Urinary bladder (tissue), 4 donors: ENCODE results near the gene EXOC4. TPM values are rescaled to one million over a fixed set of nuclear protein-coding genes. Genes with fewer than 3 reads are reported as not detected.

Experiments used
- DNase-seq: peaks from one replicate; pipeline ENCODE4 v3.0.0-alpha.2; 2015; ENCODE audit errors: extremely low spot score
- H3K27ac ChIP-seq: one replicate; pipeline ENCODE4 v1.5.1; 2013; ENCODE audit warnings: low read depth, mild to moderate bottlenecking, moderate library complexity
- H3K36me3 ChIP-seq: one replicate; pipeline ENCODE4 v1.6.1; 2013; ENCODE audit warnings: mild to moderate bottlenecking, moderate library complexity; ENCODE audit not compliant: insufficient read depth
- H3K4me1 ChIP-seq: one replicate; pipeline ENCODE4 v1.6.1; 2013; ENCODE audit warnings: mild to moderate bottlenecking, moderate library complexity; ENCODE audit not compliant: insufficient read depth
- H3K4me3 ChIP-seq: one replicate; pipeline ENCODE4 v1.5.1; 2013; ENCODE audit warnings: low read depth, low read length
- WGBS: extraction: QIAGEN DNeasy Blood & Tissue Kit; methylation state at CpG from one replicate; pipeline ENCODE4 v1.1.7; 2013; 5-methylcytosine and 5-hydroxymethylcytosine counted together
- polyA plus RNA-seq: library from polyadenylated mRNA; stranded (reverse); fragments of 200-250 nt; gene quantifications from one replicate; pipeline ENCODE4 v1.2.3, GENCODE V29; 2013
- total RNA-seq: library from RNA; depleted of rRNA; stranded (reverse); fragments of >200 nt; gene quantifications from one replicate; pipeline ENCODE4 v1.2.3, GENCODE V29; 2014
- donor health status: healthy with polysubstance abuse.
- donor health status: healthy.

EXOC4 gene
- total and polyA plus RNA-seq, 2 donors = 31.0 to 163 TPM

DNA sequence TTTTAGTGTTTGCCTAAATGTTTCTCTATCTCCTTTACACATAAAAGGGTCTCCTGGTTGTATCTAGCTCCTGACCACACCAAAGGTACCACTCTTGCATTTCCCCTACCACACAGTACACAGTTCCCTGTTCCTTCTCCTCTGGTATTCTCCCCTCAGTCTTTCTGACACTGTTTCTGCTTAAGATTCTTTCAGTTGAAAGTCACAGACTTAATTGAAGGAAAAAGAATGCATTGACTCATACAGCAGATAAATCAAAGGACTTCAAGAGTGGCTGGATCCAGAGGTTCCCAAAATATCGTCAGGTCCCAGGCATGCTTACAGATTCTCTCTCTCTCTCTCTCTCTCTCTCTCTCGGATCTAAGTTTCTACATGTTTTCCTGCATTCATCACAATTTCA is 688.6 kb downstream of the EXOC4 start:
- H3K4me1 ChIP-seq = no peaks in the 10 kb centered on the region
- H3K4me3 ChIP-seq = no peak overlapping the region
- WGBS = 68% methylated on average over 2 of the region's 2 CpGs
- H3K27ac ChIP-seq = no peak overlapping the region
- DNase-seq = no peak
- H3K36me3 ChIP-seq = no peaks in the 10 kb centered on the region

DNA sequence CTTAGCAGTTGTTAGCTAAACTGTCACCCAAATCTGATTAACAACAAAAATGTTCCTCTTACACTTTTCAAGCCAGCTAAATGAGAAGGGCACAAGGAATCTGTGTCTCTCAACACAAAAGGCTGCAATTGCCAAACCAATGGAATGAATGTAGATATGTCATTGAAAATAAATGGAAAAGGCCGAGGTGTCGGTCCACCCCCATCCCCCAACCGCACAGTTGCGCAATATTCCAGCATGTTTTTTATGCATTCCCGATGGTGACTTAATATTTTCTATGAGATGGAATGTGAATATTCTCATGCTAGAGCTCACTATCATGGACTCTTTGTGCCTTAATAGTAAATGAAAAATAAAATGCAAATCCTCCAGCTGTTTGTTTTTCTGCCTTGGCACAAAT is 692.6 kb downstream of the EXOC4 start:
- H3K27ac ChIP-seq = no peak overlapping the region

GRCh38 chr7:133947458-133948254 is 694.8 kb downstream of the EXOC4 start:
- no peak overlapping the region for H3K27ac ChIP-seq
- H3K4me1 ChIP-seq = no peaks in the 10 kb centered on the region
- no peaks in the 10 kb centered on the region for H3K36me3 ChIP-seq
- DNase-seq = no peak
- no peak overlapping the region for H3K4me3 ChIP-seq
- 86% methylated on average over 6 of the region's 6 CpGs for WGBS

More for the DNA sequence above, 692.6 kb downstream of the EXOC4 start:
- no peak for DNase-seq
- Histone ChIP-seq H3K36me3 (no peaks in the 10 kb centered on the region), H3K4me3 (no peak overlapping the region), H3K4me1 (no peaks in the 10 kb centered on the region)
- 82% methylated on average over 5 of the region's 5 CpGs for WGBS

GRCh38 chr7:133948588-133948987 is 695.7 kb downstream of the EXOC4 start:
- no peak for DNase-seq
- no peaks in the 10 kb centered on the region for H3K4me1 ChIP-seq
- H3K36me3 ChIP-seq = no peaks in the 10 kb centered on the region
- WGBS = 75% methylated on average over 6 of the region's 6 CpGs
- no peak overlapping the region for H3K4me3 ChIP-seq
- H3K27ac ChIP-seq = no peak overlapping the region

DNA sequence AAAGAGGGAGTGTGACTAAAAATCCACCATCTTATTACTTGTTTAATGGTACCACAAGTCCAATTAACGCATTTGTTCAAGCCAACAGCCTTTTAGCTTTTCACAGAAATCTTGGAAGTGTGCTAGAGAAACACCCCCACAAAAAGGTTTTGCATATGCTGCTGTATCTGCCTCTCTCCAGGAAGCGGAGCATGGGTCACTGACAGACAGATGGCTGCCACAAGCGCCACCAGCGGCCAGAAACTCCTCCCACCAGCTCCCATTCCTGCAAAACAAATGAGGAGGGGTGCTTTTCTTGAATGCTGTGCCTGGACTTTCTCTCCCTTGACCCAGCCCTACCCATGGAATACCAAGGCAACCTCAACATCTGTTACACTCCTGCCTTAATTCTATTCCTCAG is 698.0 kb downstream of the EXOC4 start:
- no peaks in the 10 kb centered on the region for H3K4me1 ChIP-seq
- H3K27ac ChIP-seq = no peak overlapping the region

GRCh38 chr7:133955208-133955607 is 702.3 kb downstream of the EXOC4 start:
- no peak for DNase-seq
- H3K4me1 ChIP-seq = no peaks in the 10 kb centered on the region
- H3K36me3 ChIP-seq = no peaks in the 10 kb centered on the region
- no peak overlapping the region for H3K4me3 ChIP-seq
- no peak overlapping the region for H3K27ac ChIP-seq
- WGBS = 97% methylated on average over 2 of the region's 2 CpGs

More for the DNA sequence above, 698.0 kb downstream of the EXOC4 start:
- no peak overlapping the region for H3K4me3 ChIP-seq
- H3K36me3 ChIP-seq = no peaks in the 10 kb centered on the region
- 91% methylated on average over 4 of the region's 4 CpGs for WGBS
- DNase-seq = no peak

- Histone ChIP-seq H3K36me3 (no peaks in the 10 kb centered on the region), H3K4me1 (no peaks in the 10 kb centered on the region), H3K27ac (no peak overlapping the region), H3K4me3 (no peak overlapping the region)
- 76% methylated on average over 2 of the region's 2 CpGs for WGBS
- DNase-seq = no peak
Observed at GRCh38 chr7:133957845-133958244, 705.0 kb downstream of the EXOC4 start.

DNA sequence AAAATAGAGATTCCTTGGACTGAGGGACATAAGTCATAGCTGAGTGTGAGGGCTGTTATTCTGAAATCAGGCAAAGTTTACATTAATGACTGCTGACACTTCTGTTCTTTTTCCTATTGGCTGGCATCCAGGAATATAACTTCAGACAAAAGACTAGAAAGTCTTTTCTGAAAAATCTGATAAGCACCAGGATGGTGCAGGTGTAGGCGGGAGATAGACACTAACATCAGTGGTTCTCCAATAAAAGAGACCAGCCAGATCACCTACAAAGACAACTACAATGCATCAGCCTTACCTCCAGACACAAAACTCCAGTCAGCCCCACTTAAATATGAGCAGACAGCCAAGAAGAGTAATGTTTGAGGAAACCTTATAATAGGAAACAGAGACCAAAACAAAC is 705.9 kb downstream of the EXOC4 start:
- no peak for DNase-seq

GRCh38 chr7:133959505-133959904 is 706.6 kb downstream of the EXOC4 start:
- Histone ChIP-seq H3K4me1 (no peaks in the 10 kb centered on the region), H3K4me3 (no peak overlapping the region), H3K27ac (no peak overlapping the region), H3K36me3 (no peaks in the 10 kb centered on the region)
- no peak for DNase-seq
- 94% methylated on average over 2 of the region's 2 CpGs for WGBS

More for the DNA sequence above, 705.9 kb downstream of the EXOC4 start:
- no peaks in the 10 kb centered on the region for H3K4me1 ChIP-seq
- H3K4me3 ChIP-seq = no peak overlapping the region
- no peaks in the 10 kb centered on the region for H3K36me3 ChIP-seq
- H3K27ac ChIP-seq = no peak overlapping the region
- WGBS = 93% methylated on average over 1 of the region's 1 CpG

GRCh38 chr7:133961724-133962123 is 708.8 kb downstream of the EXOC4 start:
- no peak overlapping the region for H3K27ac ChIP-seq
- H3K36me3 ChIP-seq = no peaks in the 10 kb centered on the region
- H3K4me1 ChIP-seq = no peaks in the 10 kb centered on the region
- 87% methylated on average over 3 of the region's 3 CpGs for WGBS
- H3K4me3 ChIP-seq = no peak overlapping the region
- no peak for DNase-seq

DNA sequence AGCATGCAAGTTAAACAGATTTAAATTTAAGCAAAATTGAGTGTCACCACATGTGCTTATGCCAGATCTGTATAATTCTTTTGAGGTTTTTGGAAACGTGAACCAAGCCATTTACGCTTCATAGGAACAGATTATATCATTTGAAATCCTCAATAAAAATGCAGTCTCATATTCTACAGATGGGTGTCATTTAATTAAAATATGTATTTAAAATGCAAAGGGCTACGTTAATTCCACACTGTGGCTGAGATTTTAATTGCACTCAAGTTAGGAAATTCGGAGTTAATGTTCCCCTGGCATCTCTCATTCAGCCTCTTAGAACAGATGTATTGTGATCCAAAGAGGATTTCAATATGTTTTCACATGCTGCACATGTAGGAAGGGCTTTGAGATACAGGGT is 709.8 kb downstream of the EXOC4 start:
- Histone ChIP-seq H3K27ac (no peak overlapping the region), H3K4me1 (no peaks in the 10 kb centered on the region), H3K4me3 (no peak overlapping the region), H3K36me3 (no peaks in the 10 kb centered on the region)
- 91% methylated on average over 4 of the region's 4 CpGs for WGBS
- DNase-seq = no peak

GRCh38 chr7:133963629-133964028 is 710.8 kb downstream of the EXOC4 start:
- Histone ChIP-seq H3K4me3 (no peak overlapping the region), H3K4me1 (no peaks in the 10 kb centered on the region), H3K36me3 (no peaks in the 10 kb centered on the region), H3K27ac (no peak overlapping the region)
- 66% methylated on average over 2 of the region's 2 CpGs for WGBS
- DNase-seq = no peak

DNA sequence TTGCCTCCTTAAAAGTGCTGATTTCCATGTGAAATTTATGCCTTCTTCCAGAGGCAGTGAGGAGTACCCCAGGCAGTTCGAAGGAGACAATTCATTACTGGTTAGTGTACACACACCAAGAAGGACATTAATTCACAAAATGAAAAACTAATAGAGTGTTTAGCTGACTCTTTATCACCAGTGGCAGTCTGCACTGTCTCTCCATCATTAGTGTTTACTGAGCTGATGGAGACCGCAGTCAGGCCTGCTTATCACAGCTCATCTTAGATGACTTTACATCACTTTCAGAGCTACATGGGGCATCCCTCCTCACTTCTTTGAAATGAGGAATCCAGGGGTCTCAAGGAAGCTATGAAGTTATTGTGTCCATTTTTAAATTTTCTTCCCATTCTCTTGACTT is 718.7 kb downstream of the EXOC4 start:
- Histone ChIP-seq H3K27ac (no peak overlapping the region), H3K36me3 (no peaks in the 10 kb centered on the region), H3K4me1 (no peaks in the 10 kb centered on the region), H3K4me3 (no peak overlapping the region)
- WGBS = 92% methylated on average over 2 of the region's 2 CpGs
- no peak for DNase-seq

- Histone ChIP-seq H3K4me1 (no peaks in the 10 kb centered on the region), H3K27ac (no peak overlapping the region), H3K4me3 (no peak overlapping the region), H3K36me3 (no peaks in the 10 kb centered on the region)
- DNase-seq = no peak
- 95% methylated on average over 2 of the region's 2 CpGs for WGBS
Observed at GRCh38 chr7:133973710-133974109, 720.8 kb downstream of the EXOC4 start.
